AG09309 (cell line): ENCODE results near the gene LSM10.
A peak's percentile ranks its signal among the peaks of the same experiment; 100 is the strongest.

Source experiments
- DNase-seq: peaks from one replicate; pipeline ENCODE4 v3.0.0-alpha.2; 2010; ENCODE audit warnings: low read depth
- H3K4me3 ChIP-seq: 2 replicates; pipeline ENCODE4 v1.5.1; 2011; ENCODE audit warnings: mild to moderate bottlenecking, low read depth, low read length, moderate library complexity; ENCODE audit not compliant: control insufficient read depth
- TF ChIP-seq, protein P1 (sequence below): IDR thresholded peaks from 2 replicates; pipeline ENCODE4 v1.5.1; 2011; ENCODE audit warnings: mild to moderate bottlenecking, low read depth, low read length, inconsistent platforms; ENCODE audit not compliant: insufficient read depth, control insufficient read depth; ENCODE audit errors: missing control alignments

LSM10 gene

DNA sequence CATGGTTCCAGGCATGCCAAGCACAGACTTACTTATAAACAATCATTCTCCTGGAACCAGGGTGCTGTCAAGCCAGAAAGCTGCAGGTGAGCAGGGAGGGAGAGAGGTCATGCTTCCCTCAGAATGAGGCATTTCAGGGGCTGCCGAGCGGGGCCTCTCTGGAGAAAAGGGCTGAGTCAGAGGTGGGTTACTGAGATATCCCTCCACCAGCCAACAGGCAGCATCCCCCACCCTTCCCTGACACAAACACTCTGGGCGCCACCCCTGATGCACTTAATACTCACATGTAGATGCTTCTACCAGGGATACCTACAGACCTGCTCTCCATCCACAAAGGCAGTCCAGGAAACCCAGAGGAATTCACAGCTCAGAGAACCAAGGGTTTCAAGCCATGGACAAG, 25.1 kb downstream of the LSM10 start:
- TF ChIP-seq, protein P1, sequence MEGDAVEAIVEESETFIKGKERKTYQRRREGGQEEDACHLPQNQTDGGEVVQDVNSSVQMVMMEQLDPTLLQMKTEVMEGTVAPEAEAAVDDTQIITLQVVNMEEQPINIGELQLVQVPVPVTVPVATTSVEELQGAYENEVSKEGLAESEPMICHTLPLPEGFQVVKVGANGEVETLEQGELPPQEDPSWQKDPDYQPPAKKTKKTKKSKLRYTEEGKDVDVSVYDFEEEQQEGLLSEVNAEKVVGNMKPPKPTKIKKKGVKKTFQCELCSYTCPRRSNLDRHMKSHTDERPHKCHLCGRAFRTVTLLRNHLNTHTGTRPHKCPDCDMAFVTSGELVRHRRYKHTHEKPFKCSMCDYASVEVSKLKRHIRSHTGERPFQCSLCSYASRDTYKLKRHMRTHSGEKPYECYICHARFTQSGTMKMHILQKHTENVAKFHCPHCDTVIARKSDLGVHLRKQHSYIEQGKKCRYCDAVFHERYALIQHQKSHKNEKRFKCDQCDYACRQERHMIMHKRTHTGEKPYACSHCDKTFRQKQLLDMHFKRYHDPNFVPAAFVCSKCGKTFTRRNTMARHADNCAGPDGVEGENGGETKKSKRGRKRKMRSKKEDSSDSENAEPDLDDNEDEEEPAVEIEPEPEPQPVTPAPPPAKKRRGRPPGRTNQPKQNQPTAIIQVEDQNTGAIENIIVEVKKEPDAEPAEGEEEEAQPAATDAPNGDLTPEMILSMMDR = no peak
- no peak overlapping the region for H3K4me3 ChIP-seq
- no peak for DNase-seq

DNA sequence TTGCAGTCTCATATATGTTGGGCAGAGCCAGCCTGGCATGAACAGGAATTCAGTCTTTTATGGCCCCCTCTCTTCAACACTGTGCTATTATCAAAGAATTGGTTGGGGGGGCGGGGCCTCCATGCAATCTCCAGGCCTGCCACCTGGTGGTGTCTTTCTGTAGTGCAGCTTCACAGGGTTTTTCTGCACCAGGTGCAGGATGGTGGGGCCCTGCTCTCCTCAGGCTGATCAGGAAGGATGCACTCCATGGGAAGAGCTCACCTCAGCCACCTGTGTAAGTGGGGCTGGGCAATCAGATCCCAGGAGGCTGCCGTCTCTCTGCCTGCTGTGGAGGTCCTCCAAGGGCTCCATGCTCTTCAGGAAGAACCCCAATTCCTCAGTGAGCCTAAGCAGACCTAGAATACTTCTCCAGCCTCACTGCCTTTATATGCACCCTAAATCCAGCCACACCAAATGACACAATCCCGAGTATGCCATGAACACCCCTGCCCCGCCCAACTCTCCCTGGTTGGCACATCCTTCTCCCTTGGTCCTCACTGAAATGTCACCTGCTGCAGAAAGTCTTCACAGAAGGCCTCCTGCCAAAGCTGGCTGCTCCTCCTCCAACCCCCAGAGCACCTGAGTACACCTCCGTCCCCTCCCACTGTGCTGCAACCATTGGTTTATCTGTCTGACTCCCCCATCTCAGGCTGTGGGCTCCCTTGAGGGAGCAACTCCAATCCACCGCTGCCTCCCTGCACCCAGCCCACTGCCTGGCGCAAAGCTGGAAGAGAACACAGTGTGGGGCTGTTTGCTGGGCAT, 28.4 kb downstream of the LSM10 start:
- DNase-seq = no peak
- H3K4me3 ChIP-seq = no peak overlapping the region
- TF ChIP-seq, protein P1 = peak; percentile 90

DNA sequence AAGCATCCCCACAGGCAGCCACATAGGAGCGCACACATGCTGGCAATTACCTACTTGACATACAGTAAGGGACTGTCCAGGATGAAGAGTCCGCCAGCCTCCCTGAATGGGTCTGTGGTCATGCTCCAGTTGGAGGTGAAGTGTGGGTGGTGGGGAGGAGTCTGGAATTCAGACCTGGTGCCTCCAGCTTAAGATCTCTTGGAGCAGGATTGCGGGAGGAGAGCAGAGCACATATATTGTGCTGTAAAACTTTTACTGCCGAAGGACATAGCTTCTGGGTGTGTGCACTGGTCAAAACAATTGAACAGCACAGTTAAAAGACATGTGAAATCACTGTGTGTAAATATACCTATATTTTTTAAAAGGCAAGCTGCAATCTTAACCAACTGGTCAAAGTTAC, 29.9 kb downstream of the LSM10 start:
- no peak overlapping the region for H3K4me3 ChIP-seq
- no peak for DNase-seq
- TF ChIP-seq, protein P1 = no peak

DNA sequence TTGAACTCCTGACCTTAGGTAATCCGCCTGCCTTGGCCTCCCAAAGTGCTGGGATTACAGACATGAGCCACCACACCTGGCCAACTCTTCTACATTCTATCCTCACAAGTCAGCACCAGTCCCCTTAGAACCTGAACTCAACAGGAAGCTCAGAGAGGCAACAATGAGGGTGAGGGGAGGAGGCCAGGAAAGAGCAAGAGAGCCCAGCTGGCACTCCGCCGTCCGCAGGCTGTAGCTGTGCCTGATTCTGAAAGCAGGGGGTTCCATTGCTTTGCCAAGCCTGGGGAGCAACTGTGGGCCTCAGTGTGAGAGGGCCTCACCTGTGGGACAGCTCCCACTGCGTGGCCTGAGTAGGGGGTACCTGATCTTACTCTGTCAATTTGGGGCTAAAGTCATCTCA, 30.6 kb downstream of the LSM10 start:
- H3K4me3 ChIP-seq = no peak overlapping the region
- TF ChIP-seq, protein P1 = no peak
- DNase-seq = no peak

DNA sequence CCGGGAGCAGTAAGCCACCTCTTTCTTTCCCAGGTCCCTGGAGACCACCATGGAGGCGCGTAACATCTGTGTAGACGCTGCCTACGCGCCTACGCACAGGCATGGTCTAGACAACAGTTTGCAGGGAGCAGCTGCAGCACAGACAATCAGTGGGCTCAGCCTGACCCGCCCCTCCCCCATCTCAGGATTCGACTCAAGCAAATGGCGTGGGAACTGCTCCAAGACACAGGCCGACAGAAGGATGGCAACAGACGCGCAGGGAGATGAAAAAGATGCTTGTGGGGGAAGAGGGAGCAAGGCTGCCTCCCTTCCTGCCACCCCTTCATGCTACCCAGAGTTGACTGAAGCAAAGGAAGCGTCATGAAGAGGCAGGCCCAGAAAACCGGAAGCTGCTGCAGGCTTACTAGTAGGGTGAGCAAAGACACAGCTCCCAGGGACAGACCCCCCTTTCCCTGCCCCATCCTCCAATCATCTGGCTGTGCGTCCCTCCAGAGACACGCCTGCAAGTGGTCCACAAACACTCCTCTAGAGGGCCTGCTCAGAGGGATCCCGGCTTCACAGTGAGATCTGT, 31.5 kb downstream of the LSM10 start:
- TF ChIP-seq, protein P1 = no peak
- no peak overlapping the region for H3K4me3 ChIP-seq
- no peak for DNase-seq

DNA sequence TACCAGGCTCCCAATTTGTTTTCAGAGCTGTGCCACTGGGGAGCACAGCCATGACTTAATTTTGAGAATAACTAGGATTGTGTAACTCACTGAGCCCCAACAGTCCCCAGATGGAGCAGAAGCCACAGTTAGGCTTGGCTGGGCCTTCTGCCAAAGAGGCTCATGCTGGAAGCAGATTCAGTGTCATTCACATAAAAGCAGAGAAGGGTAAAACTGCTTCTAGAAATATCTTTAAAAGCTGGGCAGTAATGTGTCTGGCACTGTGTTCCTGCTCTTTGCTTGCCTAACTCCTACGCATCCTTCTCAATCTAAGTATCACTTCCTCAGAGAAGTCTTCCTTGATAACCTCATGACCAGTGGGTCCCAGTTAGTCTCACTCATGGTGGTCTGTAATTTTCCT, 32.3 kb downstream of the LSM10 start:
- DNase-seq = no peak
- H3K4me3 ChIP-seq = no peak overlapping the region
- TF ChIP-seq, protein P1 = no peak
